ENCODE data around the gene ZCCHC17. TPM values are rescaled to one million over a fixed set of nuclear protein-coding genes. Genes with fewer than 3 reads are reported as not detected.
A peak's percentile ranks its signal among the peaks of the same experiment; 100 is the strongest.

ZCCHC17 gene
- total RNA-seq, 1 experiment from 2014 or later: 26.8 TPM

DNA sequence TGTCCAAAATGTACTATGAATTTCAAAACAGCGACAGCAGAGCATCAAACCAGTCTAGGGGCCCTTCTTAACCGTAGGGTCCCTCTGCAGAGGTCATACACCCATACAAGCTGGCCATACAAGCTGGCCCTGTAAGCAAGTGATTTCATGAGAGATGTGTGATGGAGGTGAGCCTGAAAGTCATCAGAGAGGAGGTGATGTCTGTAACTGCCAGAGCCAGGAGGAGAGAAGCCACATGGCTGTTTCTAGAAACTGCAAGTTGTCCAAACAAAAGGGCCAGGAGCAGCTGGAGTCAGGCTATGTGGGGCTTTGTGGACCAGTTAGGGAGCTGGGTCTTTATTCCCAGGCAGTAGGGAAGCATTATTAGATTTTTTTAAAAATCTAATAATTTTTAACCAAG is 101.4 kb downstream of the ZCCHC17 start:
- H3K9me3 ChIP-seq (ENCODE audit: insufficient read depth, low read depth): no peaks in the 10 kb centered on the region
- intact Hi-C loops (cut with micrococcal nuclease; ENCODE audit: unreplicated experiment): no loop called here
- CTCF ChIA-PET: interaction anchor here (0.6 kb wide), 1 partner anchor 9 kb away, joined by 7 read pairs; no protein-coding TSS in a partner anchor
- no peak overlapping the region for H2AFZ ChIP-seq
- H3K4me3 ChIP-seq: no peak overlapping the region
- no peaks in the 10 kb centered on the region for H3K9me2 ChIP-seq (ENCODE audit: insufficient read depth)
- H3F3A ChIP-seq (ENCODE audit: insufficient read depth, low read depth): peaks cover 17% of the 10 kb centered on the region
- no TSS peak for BruUV-seq (replicated peaks)
- no peaks in the 10 kb centered on the region for H3K79me2 ChIP-seq (ENCODE audit: low read depth)
- 0 out of 2 replicates have a peak overlapping the region, but pooled peaks have one; percentile 9 for H3K27ac ChIP-seq
- no peaks in the 10 kb centered on the region for H3K36me3 ChIP-seq (ENCODE audit: low read depth)
- TF ChIP-seq, protein P1, sequence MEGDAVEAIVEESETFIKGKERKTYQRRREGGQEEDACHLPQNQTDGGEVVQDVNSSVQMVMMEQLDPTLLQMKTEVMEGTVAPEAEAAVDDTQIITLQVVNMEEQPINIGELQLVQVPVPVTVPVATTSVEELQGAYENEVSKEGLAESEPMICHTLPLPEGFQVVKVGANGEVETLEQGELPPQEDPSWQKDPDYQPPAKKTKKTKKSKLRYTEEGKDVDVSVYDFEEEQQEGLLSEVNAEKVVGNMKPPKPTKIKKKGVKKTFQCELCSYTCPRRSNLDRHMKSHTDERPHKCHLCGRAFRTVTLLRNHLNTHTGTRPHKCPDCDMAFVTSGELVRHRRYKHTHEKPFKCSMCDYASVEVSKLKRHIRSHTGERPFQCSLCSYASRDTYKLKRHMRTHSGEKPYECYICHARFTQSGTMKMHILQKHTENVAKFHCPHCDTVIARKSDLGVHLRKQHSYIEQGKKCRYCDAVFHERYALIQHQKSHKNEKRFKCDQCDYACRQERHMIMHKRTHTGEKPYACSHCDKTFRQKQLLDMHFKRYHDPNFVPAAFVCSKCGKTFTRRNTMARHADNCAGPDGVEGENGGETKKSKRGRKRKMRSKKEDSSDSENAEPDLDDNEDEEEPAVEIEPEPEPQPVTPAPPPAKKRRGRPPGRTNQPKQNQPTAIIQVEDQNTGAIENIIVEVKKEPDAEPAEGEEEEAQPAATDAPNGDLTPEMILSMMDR (conservative IDR thresholded peaks at IDR 0.05): no peak
- no peak for TF ChIP-seq EZH2 (IDR thresholded peaks at IDR 0.05; ENCODE audit: low read depth)
- no peaks in the 10 kb centered on the region for H4K20me1 ChIP-seq (ENCODE audit: insufficient read depth)
- POLR2A ChIA-PET (ENCODE audit: unreplicated experiment): no interaction called here
- H3K4me1 ChIP-seq (replicated peaks; ENCODE audit: insufficient read depth): peaks cover 18% of the 10 kb centered on the region
- no peaks in the 10 kb centered on the region for H3K27me3 ChIP-seq (ENCODE audit: insufficient read depth, low read depth)
- DNase-seq: no peak
- peak overlapping the region; percentile 36; the same call in 1 of the 2 replicates for H3K4me2 ChIP-seq

DNA sequence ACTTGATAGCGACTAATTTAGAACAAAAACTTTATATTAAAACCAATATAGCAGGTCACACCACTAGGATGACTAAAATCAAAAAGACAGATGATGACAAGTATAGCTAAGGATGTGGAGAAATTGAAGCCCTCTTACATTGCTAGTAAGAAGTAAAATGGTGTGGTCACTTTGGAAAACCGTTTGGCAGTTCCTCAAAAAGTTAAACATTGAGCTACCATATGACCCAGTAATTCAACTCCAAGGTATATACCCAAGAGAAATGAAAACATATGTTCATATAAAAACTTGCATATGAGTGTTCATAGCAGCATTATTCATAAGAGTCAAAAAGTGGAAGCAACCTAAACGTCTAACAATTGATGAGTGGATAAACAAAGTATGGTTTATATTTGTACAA is 103.1 kb downstream of the ZCCHC17 start:
- no TSS peak for BruUV-seq (replicated peaks)
- Histone ChIP-seq H3F3A (ENCODE audit: insufficient read depth, low read depth) (peaks cover 17% of the 10 kb centered on the region), H3K9me2 (ENCODE audit: insufficient read depth) (no peaks in the 10 kb centered on the region), H3K4me1 (replicated peaks; ENCODE audit: insufficient read depth) (peaks cover 14% of the 10 kb centered on the region), H3K9me3 (ENCODE audit: insufficient read depth, low read depth) (no peaks in the 10 kb centered on the region), H3K4me3 (no peak overlapping the region), H2AFZ (no peak overlapping the region), H3K4me2 (no peak overlapping the region), H3K27me3 (ENCODE audit: insufficient read depth, low read depth) (no peaks in the 10 kb centered on the region), H3K27ac (no peak overlapping the region), H4K20me1 (ENCODE audit: insufficient read depth) (no peaks in the 10 kb centered on the region), H3K36me3 (ENCODE audit: low read depth) (no peaks in the 10 kb centered on the region), H3K79me2 (ENCODE audit: low read depth) (no peaks in the 10 kb centered on the region)
- ChIA-PET POLR2A (ENCODE audit: unreplicated experiment) (no interaction called here), CTCF (no interaction called here)
- DNase-seq: no peak
- intact Hi-C loops (cut with micrococcal nuclease; ENCODE audit: unreplicated experiment): no loop called here
- TF ChIP-seq EZH2 (IDR thresholded peaks at IDR 0.05; ENCODE audit: low read depth): no peak
- TF ChIP-seq, protein P1 (conservative IDR thresholded peaks at IDR 0.05): no peak

DNA sequence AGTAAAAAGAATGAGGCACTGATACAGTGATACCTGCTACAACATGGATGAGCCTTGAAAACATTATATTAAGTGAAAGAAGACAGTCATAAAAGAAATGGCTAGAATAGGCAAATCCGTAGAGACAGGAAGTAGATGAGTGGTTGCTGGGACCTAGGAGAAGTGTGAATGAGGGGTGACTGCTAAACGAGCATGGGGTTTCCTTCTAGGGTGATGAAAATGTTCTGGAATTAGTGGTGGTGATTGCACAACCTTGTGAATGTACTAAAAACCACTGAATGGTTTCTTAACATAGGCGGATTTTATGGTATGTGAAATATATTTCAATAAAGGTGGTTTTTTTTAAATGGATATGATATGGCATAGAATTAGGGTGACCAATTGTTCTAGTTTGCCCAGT is 103.6 kb downstream of the ZCCHC17 start:
- TF ChIP-seq, protein P1 (conservative IDR thresholded peaks at IDR 0.05): no peak
- TF ChIP-seq EZH2 (IDR thresholded peaks at IDR 0.05; ENCODE audit: low read depth): no peak
- H2AFZ ChIP-seq: no peak overlapping the region
- no peak for DNase-seq
- peaks cover 17% of the 10 kb centered on the region for H3F3A ChIP-seq (ENCODE audit: insufficient read depth, low read depth)
- H3K36me3 ChIP-seq (ENCODE audit: low read depth): no peaks in the 10 kb centered on the region
- no peak overlapping the region for H3K27ac ChIP-seq
- intact Hi-C loops (cut with micrococcal nuclease; ENCODE audit: unreplicated experiment): no loop called here
- peaks cover 14% of the 10 kb centered on the region for H3K4me1 ChIP-seq (replicated peaks; ENCODE audit: insufficient read depth)
- no peak overlapping the region for H3K4me2 ChIP-seq
- no peaks in the 10 kb centered on the region for H3K9me3 ChIP-seq (ENCODE audit: insufficient read depth, low read depth)
- no TSS peak for BruUV-seq (replicated peaks)
- no peaks in the 10 kb centered on the region for H4K20me1 ChIP-seq (ENCODE audit: insufficient read depth)
- no peaks in the 10 kb centered on the region for H3K27me3 ChIP-seq (ENCODE audit: insufficient read depth, low read depth)
- CTCF ChIA-PET: no interaction called here
- POLR2A ChIA-PET (ENCODE audit: unreplicated experiment): no interaction called here
- H3K4me3 ChIP-seq: no peak overlapping the region
- H3K9me2 ChIP-seq (ENCODE audit: insufficient read depth): no peaks in the 10 kb centered on the region
- H3K79me2 ChIP-seq (ENCODE audit: low read depth): no peaks in the 10 kb centered on the region

Data from PC-9 (cell line).